H1 (cell line): ENCODE measurements around the gene ZMYM3. TPM values are rescaled to one million over a fixed set of nuclear protein-coding genes. Genes with fewer than 3 reads are reported as not detected.
A peak's percentile ranks its signal among the peaks of the same experiment; 100 is the strongest.
"Not testable (repeated sequence)": the region's sequence is repeated elsewhere in the genome, so short reads cannot be mapped to it uniquely, and the experiment has no call there.

Experiments used
- CTCF ChIA-PET: fragments of 300-600 bp; sonication (Branson Sonifier 250); formaldehyde crosslinking; loops from one replicate; lab custom pipeline; 2021; ENCODE audit not compliant: partially characterized antibody; lab: Charles Lee
- POLR2A ChIA-PET: fragments of 300-600 bp; sonication (Branson Sonifier 250); formaldehyde crosslinking; loops from one replicate; lab custom pipeline; 2021; ENCODE audit warnings: inconsistent platforms; ENCODE audit not compliant: partially characterized antibody; lab: Charles Lee
- DNase-seq, 2 experiments: peaks; one replicate each; pipeline versions ENCODE4 v3.0.0 to v3.0.0-alpha.2; 2010 to 2022; ENCODE audit warnings: low spot score in 2 of 2, low read depth in 1 of 2, mixed read lengths in 1 of 2
- FAIRE-seq: peaks from 2 replicates; lab custom pipeline; 2011; peaks lifted over from hg19 to GRCh38; lab: Jason Lieb, UNC
- H2AFZ ChIP-seq: 2 replicates; pipeline ENCODE4 v1.8.1; 2012; ENCODE audit warnings: low read length, inconsistent platforms
- H2AK5ac ChIP-seq: 2 replicates; pipeline ENCODE4 v1.6.1; 2013; ENCODE audit warnings: low read depth, low read length
- H2BK120ac ChIP-seq: replicated peaks from 2 replicates; pipeline ENCODE3; 2013; ENCODE audit warnings: low read depth, low read length, inconsistent platforms
- H2BK12ac ChIP-seq: 2 replicates; pipeline ENCODE4 v1.6.1; 2013; ENCODE audit warnings: low read depth, low read length
- H2BK15ac ChIP-seq: 2 replicates; pipeline ENCODE4 v1.6.1; 2013; ENCODE audit warnings: low read length
- H2BK20ac ChIP-seq: 2 replicates; pipeline ENCODE4 v1.6.1; 2013; ENCODE audit warnings: low read length
- H2BK5ac ChIP-seq: 2 replicates; pipeline ENCODE4 v1.6.1; 2013; ENCODE audit warnings: low read depth, low read length
- H3K14ac ChIP-seq: 2 replicates; pipeline ENCODE4 v1.6.1; 2013; ENCODE audit warnings: inconsistent platforms; ENCODE audit not compliant: insufficient read length
- H3K18ac ChIP-seq: 2 replicates; pipeline ENCODE4 v1.6.1; 2013; ENCODE audit warnings: low read length; ENCODE audit errors: extremely low read depth
- H3K23ac ChIP-seq: 2 replicates; pipeline ENCODE4 v1.6.1; 2013; ENCODE audit warnings: inconsistent platforms; ENCODE audit not compliant: insufficient read length
- H3K23me2 ChIP-seq: 2 replicates; pipeline ENCODE4 v1.6.1; 2013; ENCODE audit warnings: low read depth, low read length
- H3K27ac ChIP-seq: 2 replicates; pipeline ENCODE4 v1.6.1; 2011; ENCODE audit warnings: low read depth, low read length, inconsistent platforms
- H3K27me3 ChIP-seq, 4 experiments: replicated peaks in 1 of 4; 1 replicate in 1 of 4; 2 replicates in 3 of 4; pipeline versions ENCODE4 v1.6.1 to v1.8.1; 2011 to 2013; ENCODE audit warnings: low read length in 3 of 4, mild to moderate bottlenecking in 3 of 4, inconsistent platforms in 2 of 4, mixed read lengths in 2 of 4, moderate library complexity in 1 of 4; ENCODE audit not compliant: control insufficient read depth in 3 of 4, insufficient read depth in 3 of 4; ENCODE audit errors: extremely low read depth in 1 of 4
- H3K36me3 ChIP-seq, 4 experiments: 2 replicates each; pipeline versions ENCODE4 v1.6.1 to v1.8.1; 2011 to 2013; ENCODE audit warnings: mild to moderate bottlenecking in 4 of 4, low read length in 3 of 4, moderate library complexity in 2 of 4, control low read depth in 1 of 4, inconsistent platforms in 1 of 4; ENCODE audit not compliant: insufficient read depth in 4 of 4, control insufficient read depth in 2 of 4
- H3K4ac ChIP-seq: replicated peaks from 2 replicates; pipeline ENCODE3; 2013; ENCODE audit warnings: low read length, low read depth, mixed read lengths, inconsistent platforms; ENCODE audit not compliant: insufficient read length
- H3K4me1 ChIP-seq, 4 experiments: replicated peaks in 1 of 4; 1 replicate in 1 of 4; 2 replicates in 3 of 4; pipeline versions ENCODE4 v1.6.1 to v1.8.1; 2011 to 2013; ENCODE audit warnings: low read length in 3 of 4, inconsistent platforms in 2 of 4, mixed read lengths in 1 of 4; ENCODE audit not compliant: insufficient read depth in 4 of 4, control insufficient read depth in 3 of 4
- H3K4me2 ChIP-seq, 2 experiments: 2 replicates each; pipeline versions ENCODE4 v1.6.1 to v1.8.1; 2011 to 2013; ENCODE audit warnings: low read depth in 2 of 2, low read length in 2 of 2, control low read depth in 1 of 2, inconsistent platforms in 1 of 2, mild to moderate bottlenecking in 1 of 2; ENCODE audit not compliant: insufficient read depth in 1 of 2
- H3K4me3 ChIP-seq, 4 experiments: fragments of 200-600, 300-600 bp in 1 of 4; sonication (generic), shearing (Covaris generic), sonication (Bioruptor Twin) in 1 of 4; 2 replicates each; pipeline versions ENCODE4 v1.5.1 to v1.8.1; 2011 to 2016; ENCODE audit warnings: low read length in 4 of 4, low read depth in 3 of 4, control low read depth in 2 of 4, inconsistent platforms in 2 of 4, mild to moderate bottlenecking in 2 of 4, mixed read lengths in 1 of 4, moderate library complexity in 1 of 4; ENCODE audit not compliant: insufficient read depth in 2 of 4; ENCODE audit errors: extremely low read depth in 1 of 4
- H3K56ac ChIP-seq: replicated peaks from 2 replicates; pipeline ENCODE3; 2013; ENCODE audit warnings: low read depth, mild to moderate bottlenecking, mixed read lengths, low read length, inconsistent platforms; ENCODE audit not compliant: insufficient read length
- H3K79me1 ChIP-seq: 2 replicates; pipeline ENCODE4 v1.6.1; 2013; ENCODE audit warnings: low read depth, low read length, control low read depth
- H3K79me2 ChIP-seq, 2 experiments: 2 replicates each; pipeline versions ENCODE4 v1.6.1 to v1.8.1; 2012 to 2013; ENCODE audit warnings: low read length in 2 of 2, mild to moderate bottlenecking in 2 of 2, inconsistent platforms in 1 of 2; ENCODE audit not compliant: insufficient read depth in 2 of 2, control insufficient read depth in 1 of 2
- H3K9ac ChIP-seq, 4 experiments: replicated peaks in 1 of 4; 1 replicate in 1 of 4; 2 replicates in 3 of 4; pipeline versions ENCODE4 v1.6.1 to v1.8.1; 2011 to 2013; ENCODE audit warnings: low read depth in 3 of 4, low read length in 3 of 4, control low read depth in 2 of 4, mild to moderate bottlenecking in 2 of 4, moderate library complexity in 2 of 4, inconsistent platforms in 1 of 4; ENCODE audit errors: extremely low read depth in 1 of 4
- H3K9me3 ChIP-seq, 2 experiments: 2 replicates each; pipeline versions ENCODE4 v1.6.1 to v1.8.1; 2012 to 2013; ENCODE audit warnings: mild to moderate bottlenecking in 2 of 2, moderate library complexity in 2 of 2, control low read depth in 1 of 2, inconsistent platforms in 1 of 2, low read depth in 1 of 2, low read length in 1 of 2, mixed read lengths in 1 of 2; ENCODE audit not compliant: insufficient read depth in 2 of 2
- H4K20me1 ChIP-seq, 2 experiments: replicated peaks in 1 of 2; 2 replicates each; pipeline versions ENCODE3 to v1.8.1; 2011 to 2013; ENCODE audit warnings: inconsistent platforms in 2 of 2, low read length in 2 of 2, mild to moderate bottlenecking in 1 of 2; ENCODE audit not compliant: insufficient read depth in 2 of 2, control insufficient read depth in 1 of 2
- H4K5ac ChIP-seq: 2 replicates; pipeline ENCODE4 v1.6.1; 2013; ENCODE audit warnings: low read length, low read depth, mixed read lengths, inconsistent platforms; ENCODE audit not compliant: insufficient read length
- H4K8ac ChIP-seq: 2 replicates; pipeline ENCODE4 v1.8.0; 2013; ENCODE audit warnings: mild to moderate bottlenecking, moderate library complexity, low read length, inconsistent platforms; ENCODE audit not compliant: insufficient read depth; ENCODE audit errors: extremely low read depth
- H4K91ac ChIP-seq: replicated peaks from 2 replicates; pipeline ENCODE3; 2013; ENCODE audit warnings: low read length, mixed read lengths, inconsistent platforms; ENCODE audit not compliant: insufficient read length
- CTCF ChIP-seq, 3 experiments: IDR thresholded peaks; 1 replicate in 2 of 3; 2 replicates in 1 of 3; pipeline versions ENCODE4 v1.5.1 to v1.6.1; 2011; ENCODE audit warnings: low read length in 3 of 3, mild to moderate bottlenecking in 3 of 3, inconsistent platforms in 2 of 3, low read depth in 1 of 3, moderate library complexity in 1 of 3; ENCODE audit not compliant: insufficient read depth in 1 of 3; ENCODE audit errors: control extremely low read depth in 1 of 3
- WGBS, 2 experiments: shearing (Covaris generic) in 1 of 2; methylation state at CpG; one replicate each; pipeline versions ENCODE4 v1.1.6 to v1.1.7; 2013 to 2015; ENCODE audit warnings: low lambda C conversion rate in 2 of 2, mixed read lengths in 2 of 2, inconsistent platforms in 1 of 2, low coverage in 1 of 2, missing lambda C conversion rate in 1 of 2; ENCODE audit not compliant: insufficient replicate concordance in 2 of 2, insufficient coverage in 1 of 2, insufficient read length in 1 of 2; ENCODE audit errors: extremely low coverage in 1 of 2, missing lambda C conversion rate in 1 of 2; 5-methylcytosine and 5-hydroxymethylcytosine counted together
- polyA plus RNA-seq, 7 experiments: library from polyadenylated mRNA; depleted of rRNA in 3 of 7; stranded (reverse) in 5 of 7; unstranded in 2 of 7; fragments of >200 nt in 5 of 7; fragments of 200-250 nt in 2 of 7; gene quantifications; 1 replicate in 5 of 7; 2 replicates in 1 of 7; 4 replicates in 1 of 7; pipeline versions ENCODE4 v1.2.1 to v1.2.3, GENCODE V29; 2011 to 2013; ENCODE audit warnings: missing spikeins in 2 of 7, mixed read lengths in 2 of 7
- total RNA-seq: library from RNA; stranded (reverse); fragmentation: NEBNext Ultra II Directional; extraction: Animal tissue kit (Norgen Biotek cat#: 25700); gene quantifications from 2 replicates; pipeline ENCODE4 v1.2.1, GENCODE V29; 2021

The ZMYM3 gene
- total and polyA plus RNA-seq, 2 of the 8 experiments (the other 6 are each of a cell fraction or from before 2014, with no cell fraction given): 56.7 to 82.0 TPM

GRCh38 chrX:71281300-71281699, 27.4 kb upstream of the ZMYM3 start:
- not testable (repeated sequence) for H3K4ac ChIP-seq, H3K4me1 ChIP-seq, H3K79me1 ChIP-seq, H3K14ac ChIP-seq, H2BK12ac ChIP-seq, H2BK120ac ChIP-seq, H2AK5ac ChIP-seq, H3K23me2 ChIP-seq, H3K9me3 ChIP-seq, H3K9ac ChIP-seq, H3K27ac ChIP-seq, H4K20me1 ChIP-seq, H2BK15ac ChIP-seq, H4K8ac ChIP-seq, H2BK5ac ChIP-seq, H3K56ac ChIP-seq, H3K18ac ChIP-seq, H4K91ac ChIP-seq, H3K23ac ChIP-seq, H3K27me3 ChIP-seq, H2AFZ ChIP-seq, H2BK20ac ChIP-seq, H4K5ac ChIP-seq, H3K4me3 ChIP-seq, H3K4me2 ChIP-seq, FAIRE-seq, DNase-seq
- Histone ChIP-seq H3K36me3 (peaks cover 0 to 21% (median 0%) of the 10 kb centered on the region in 4 experiments; a peak in 1 of 8 replicates), H3K79me2 (peaks cover 17 to 28% of the 10 kb centered on the region in 2 experiments)
- 100% methylated on average over 8 of the region's 11 CpGs; no CpG with 5 or more reads in 1 of the 2 experiments for WGBS, 2 experiments
- ChIA-PET CTCF (interaction anchor here (1.1 kb wide), 1 partner anchor 54 kb away, joined by 3 read pairs; no protein-coding TSS in a partner anchor), POLR2A (interaction anchor here (0.6 to 1.1 kb wide), 3 partner anchors 28 to 645 kb away, joined by 3 to 5 read pairs (median 3); partner anchors contain the start of genes TAF1 and ZMYM3)
- TF ChIP-seq CTCF (IDR thresholded peaks at IDR 0.05; ENCODE audit: control extremely low read depth in 1 of 3, insufficient read depth in 1 of 3, low read depth in 1 of 3, low read length in 3 of 3): peak in 1 of 3 experiments; percentile 1; a peak in 1 of 4 replicates
